Hepatocyte (in vitro differentiated cells): Measurements from ENCODE around the gene DNM3.

Experiments
- CTCF ChIP-seq: fragments of 200-600 bp; sonication (generic); IDR thresholded peaks from 2 replicates; pipeline ENCODE4 v1.5.1; 2016; ENCODE audit warnings: antibody characterized with exemption, mild to moderate bottlenecking; ENCODE audit not compliant: poor library complexity
- EZH2phosphoT487 ChIP-seq: fragments of 200-600 bp; sonication (generic); IDR thresholded peaks from one replicate; pipeline ENCODE4 v1.6.1; 2018; ENCODE audit warnings: antibody characterized with exemption, mild to moderate bottlenecking, low read depth, moderate library complexity; ENCODE audit not compliant: unreplicated experiment, severe bottlenecking

- TF ChIP-seq CTCF, result no peak
- TF ChIP-seq EZH2phosphoT487, result no peak
Measured at GRCh38 chr1:172277275-172277674, 436.0 kb downstream of the DNM3 start.
